Measurements from ENCODE around the gene ACACA.

The ACACA gene

GRCh38 chr17:37094391-37094790 lies 312.2 kb downstream of the ACACA start:
- DNase-seq (ENCODE audit: low read depth): no peak
- no peak overlapping the region for H3K4me3 ChIP-seq (ENCODE audit: low read length)
- TF ChIP-seq, protein P1, sequence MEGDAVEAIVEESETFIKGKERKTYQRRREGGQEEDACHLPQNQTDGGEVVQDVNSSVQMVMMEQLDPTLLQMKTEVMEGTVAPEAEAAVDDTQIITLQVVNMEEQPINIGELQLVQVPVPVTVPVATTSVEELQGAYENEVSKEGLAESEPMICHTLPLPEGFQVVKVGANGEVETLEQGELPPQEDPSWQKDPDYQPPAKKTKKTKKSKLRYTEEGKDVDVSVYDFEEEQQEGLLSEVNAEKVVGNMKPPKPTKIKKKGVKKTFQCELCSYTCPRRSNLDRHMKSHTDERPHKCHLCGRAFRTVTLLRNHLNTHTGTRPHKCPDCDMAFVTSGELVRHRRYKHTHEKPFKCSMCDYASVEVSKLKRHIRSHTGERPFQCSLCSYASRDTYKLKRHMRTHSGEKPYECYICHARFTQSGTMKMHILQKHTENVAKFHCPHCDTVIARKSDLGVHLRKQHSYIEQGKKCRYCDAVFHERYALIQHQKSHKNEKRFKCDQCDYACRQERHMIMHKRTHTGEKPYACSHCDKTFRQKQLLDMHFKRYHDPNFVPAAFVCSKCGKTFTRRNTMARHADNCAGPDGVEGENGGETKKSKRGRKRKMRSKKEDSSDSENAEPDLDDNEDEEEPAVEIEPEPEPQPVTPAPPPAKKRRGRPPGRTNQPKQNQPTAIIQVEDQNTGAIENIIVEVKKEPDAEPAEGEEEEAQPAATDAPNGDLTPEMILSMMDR (conservative IDR thresholded peaks at IDR 0.05; ENCODE audit: low read depth, low read length): no peak

GRCh38 chr17:37092701-37093100 lies 313.9 kb downstream of the ACACA start:
- TF ChIP-seq, protein P1 (conservative IDR thresholded peaks at IDR 0.05; ENCODE audit: low read depth, low read length): no peak
- H3K4me3 ChIP-seq (ENCODE audit: low read length): no peak overlapping the region
- no peak for DNase-seq (ENCODE audit: low read depth)

GRCh38 chr17:37092071-37092470 lies 314.6 kb downstream of the ACACA start:
- no peak overlapping the region for H3K4me3 ChIP-seq (ENCODE audit: low read length)
- TF ChIP-seq, protein P1 (conservative IDR thresholded peaks at IDR 0.05; ENCODE audit: low read depth, low read length): no peak
- no peak for DNase-seq (ENCODE audit: low read depth)

- DNase-seq (ENCODE audit: low read depth): no peak
- no peak overlapping the region for H3K4me3 ChIP-seq (ENCODE audit: low read length)
- TF ChIP-seq, protein P1 (conservative IDR thresholded peaks at IDR 0.05; ENCODE audit: low read depth, low read length): no peak
These were observed 315.7 kb downstream of the ACACA start for GRCh38 chr17:37090941-37091340.

- TF ChIP-seq, protein P1 (conservative IDR thresholded peaks at IDR 0.05; ENCODE audit: low read depth, low read length): no peak
These were observed 316.7 kb downstream of the ACACA start for GRCh38 chr17:37089956-37090355.

GRCh38 chr17:37088913-37089312 lies 317.7 kb downstream of the ACACA start:
- TF ChIP-seq, protein P1 (conservative IDR thresholded peaks at IDR 0.05; ENCODE audit: low read depth, low read length): peak; percentile 11
- no peak for DNase-seq (ENCODE audit: low read depth)
- no peak overlapping the region for H3K4me3 ChIP-seq (ENCODE audit: low read length)

More at GRCh38 chr17:37089956-37090355, 316.7 kb downstream of the ACACA start:
- H3K4me3 ChIP-seq (ENCODE audit: low read length): no peak overlapping the region
- no peak for DNase-seq (ENCODE audit: low read depth)

- DNase-seq (ENCODE audit: low read depth): no peak
- TF ChIP-seq, protein P1 (conservative IDR thresholded peaks at IDR 0.05; ENCODE audit: low read depth, low read length): no peak
- no peak overlapping the region for H3K4me3 ChIP-seq (ENCODE audit: low read length)
These were observed 318.2 kb downstream of the ACACA start for GRCh38 chr17:37088459-37088858.

Data from retinal pigment epithelial cell (primary cell).